GM19372 (cell line): ENCODE data around the gene AURKAIP1.

Experiments
- ATAC-seq: cut with Tn5 transposase; IDR thresholded peaks from one replicate; pipeline ENCODE4 v1.9.1; 2021; ENCODE audit warnings: mild to moderate bottlenecking, low read depth, moderate library complexity; ENCODE audit not compliant: unreplicated experiment

The AURKAIP1 gene

DNA sequence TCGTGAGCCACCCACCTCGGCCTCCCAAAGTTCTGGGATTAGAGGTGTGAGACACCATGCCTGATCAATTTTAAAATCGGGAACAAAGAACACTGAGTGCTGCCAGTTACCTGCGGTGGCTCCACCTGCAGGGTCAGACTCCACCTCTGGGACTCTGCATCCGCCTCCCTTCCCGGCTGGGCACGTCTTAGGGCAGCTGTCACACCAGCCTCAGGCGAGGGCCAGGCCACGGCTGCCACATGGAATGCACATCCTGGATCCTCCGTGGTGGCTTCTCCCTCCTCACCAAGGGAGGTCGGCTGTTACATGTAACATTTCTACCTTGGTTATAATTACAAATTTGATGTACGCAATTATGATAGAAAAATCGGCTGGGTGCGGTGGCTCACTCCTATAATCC, 10.7 kb downstream of the AURKAIP1 start:
- ATAC-seq: no peak

- no peak for ATAC-seq
These were observed 13.0 kb downstream of the AURKAIP1 start for GRCh38 chr1:1361982-1362423.

GRCh38 chr1:1361233-1361981, 13.6 kb downstream of the AURKAIP1 start:
- ATAC-seq: no peak

DNA sequence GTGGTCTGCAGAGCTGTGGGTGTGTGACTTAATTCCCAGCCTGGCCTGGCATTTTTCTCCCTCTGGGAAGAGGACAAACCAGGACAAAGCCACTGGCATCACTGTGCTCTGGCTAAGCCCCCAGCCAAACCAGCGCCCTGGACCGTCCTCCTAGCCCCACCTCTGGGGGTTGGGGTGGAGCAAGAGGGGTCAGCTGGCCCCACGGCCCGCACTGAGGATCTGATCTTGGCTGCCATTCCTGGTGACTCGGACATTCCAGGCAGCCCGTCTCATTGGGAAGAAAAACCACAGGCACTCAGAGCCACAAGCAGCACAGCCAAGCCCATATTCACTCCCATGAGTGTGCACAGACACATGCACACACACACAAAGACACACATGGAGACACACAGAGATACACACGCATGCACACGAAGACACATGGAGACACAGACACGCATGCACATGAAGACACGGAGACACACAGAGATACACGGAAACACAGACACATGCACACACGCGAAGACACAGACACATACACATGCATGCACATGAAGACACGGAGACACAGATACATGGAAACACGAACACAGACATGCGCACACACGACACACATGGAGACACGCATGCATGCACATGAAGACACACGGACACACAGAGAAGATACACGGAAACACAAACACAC, 14.4 kb downstream of the AURKAIP1 start:
- ATAC-seq: no peak

DNA sequence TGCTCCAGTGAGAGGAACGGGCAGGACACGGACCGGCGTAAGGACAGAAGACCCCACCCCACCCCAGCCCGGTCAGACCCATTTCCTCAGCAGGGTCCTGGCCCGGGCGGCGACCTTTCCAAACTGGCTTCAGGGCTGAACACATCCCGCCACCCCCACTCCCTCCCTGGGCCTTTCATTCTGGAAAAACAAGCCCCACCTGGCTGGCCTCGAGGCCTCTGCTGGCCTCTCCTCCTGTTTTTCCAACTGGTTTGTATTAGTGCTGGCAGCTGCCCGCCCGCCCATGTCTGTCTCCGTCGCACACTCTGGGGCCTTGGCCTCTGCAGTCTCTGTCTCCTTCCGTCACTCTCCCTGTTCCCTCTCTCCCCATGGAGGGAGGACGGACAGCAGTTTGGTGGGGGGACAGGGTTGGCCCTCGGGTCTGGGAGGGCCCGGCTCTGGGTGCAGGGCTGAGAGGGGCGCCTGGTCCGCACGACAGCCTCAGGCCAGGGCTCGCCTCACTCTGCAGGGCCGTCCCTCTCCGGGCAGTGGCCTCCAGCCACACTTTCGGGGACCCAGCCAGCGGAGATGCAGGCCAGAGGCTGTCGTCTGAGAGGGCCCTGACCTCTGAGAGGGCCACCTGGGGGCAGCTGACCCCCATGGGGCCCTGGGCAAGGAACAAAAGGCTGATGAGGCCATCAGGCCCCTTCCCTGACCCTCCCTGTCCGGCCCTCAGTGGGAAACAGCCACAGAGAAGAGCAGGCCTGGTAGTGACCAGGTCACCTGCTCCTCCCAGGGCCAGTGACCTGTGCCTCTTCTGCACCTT, 15.1 kb downstream of the AURKAIP1 start:
- ATAC-seq: no peak

DNA sequence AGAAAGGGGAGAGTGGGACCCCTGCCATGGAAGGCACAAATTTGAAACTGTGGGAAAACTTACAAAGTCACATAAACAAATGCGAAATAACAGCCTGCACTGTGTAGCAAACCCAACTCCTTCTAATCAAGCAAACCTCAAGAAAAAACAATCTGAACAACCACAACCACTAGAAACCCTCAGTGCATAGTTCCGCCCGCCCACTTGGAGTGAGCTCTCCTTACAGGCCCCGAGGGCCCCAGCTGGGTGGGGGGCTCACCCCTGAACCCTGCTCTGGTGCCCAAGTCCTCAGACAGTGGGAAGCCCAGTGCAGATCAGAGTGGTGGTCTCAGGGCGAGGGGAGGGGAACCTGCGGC, 15.7 kb downstream of the AURKAIP1 start:
- no peak for ATAC-seq

DNA sequence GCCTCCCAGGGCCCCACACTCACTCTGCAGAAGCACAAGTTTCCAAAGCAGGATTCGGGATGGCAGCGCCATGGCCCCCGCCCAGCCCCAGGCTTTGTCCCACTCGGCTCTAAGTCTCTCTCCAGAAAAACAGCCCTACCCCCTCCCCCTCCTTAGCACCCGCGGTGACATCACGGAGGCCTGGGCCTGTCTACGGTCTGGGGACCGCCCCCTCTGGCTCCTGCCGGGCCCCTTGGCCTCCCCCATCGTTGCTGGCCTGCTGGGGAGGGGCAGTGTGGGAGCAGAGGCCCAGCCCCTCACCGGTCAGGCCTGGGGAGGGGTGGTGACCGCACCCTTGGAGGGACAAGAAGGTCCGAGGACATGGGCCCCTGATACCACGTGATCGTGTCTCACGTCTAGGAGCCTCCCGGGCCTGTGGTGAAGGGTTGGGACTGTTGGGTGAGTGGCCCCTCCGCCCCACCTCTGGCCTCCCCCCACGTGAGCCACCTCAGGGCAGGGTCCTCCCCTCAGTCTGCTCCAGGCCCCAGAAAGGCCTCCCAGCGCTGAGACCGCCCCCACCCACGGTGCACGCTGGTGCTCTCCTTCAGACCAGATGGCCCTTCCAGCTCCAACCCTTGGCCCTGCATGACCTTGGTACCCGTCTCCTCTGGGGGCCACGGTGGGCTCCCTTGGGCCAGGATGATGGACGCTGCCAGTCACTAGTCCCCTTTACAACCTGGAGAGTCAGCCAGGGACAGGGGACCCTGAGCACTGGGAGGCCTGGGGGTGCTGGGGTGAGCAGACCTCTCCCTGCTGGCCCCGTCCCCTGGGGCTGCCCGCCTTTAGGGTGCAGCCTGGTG, 16.4 kb downstream of the AURKAIP1 start, which contains the start of gene MXRA8:
Gene MXRA8 (minus strand): TSS at position 123 of the 839 bp plus-strand sequence. CDS start 51 bp downstream, at position 72.
- no peak for ATAC-seq

GRCh38 chr1:1357871-1358432, 17.1 kb downstream of the AURKAIP1 start:
- ATAC-seq: no peak

- no peak for ATAC-seq
These were observed 18.1 kb downstream of the AURKAIP1 start for GRCh38 chr1:1356796-1357401.

- ATAC-seq: no peak
These were observed 18.7 kb downstream of the AURKAIP1 start for GRCh38 chr1:1356166-1356795.

DNA sequence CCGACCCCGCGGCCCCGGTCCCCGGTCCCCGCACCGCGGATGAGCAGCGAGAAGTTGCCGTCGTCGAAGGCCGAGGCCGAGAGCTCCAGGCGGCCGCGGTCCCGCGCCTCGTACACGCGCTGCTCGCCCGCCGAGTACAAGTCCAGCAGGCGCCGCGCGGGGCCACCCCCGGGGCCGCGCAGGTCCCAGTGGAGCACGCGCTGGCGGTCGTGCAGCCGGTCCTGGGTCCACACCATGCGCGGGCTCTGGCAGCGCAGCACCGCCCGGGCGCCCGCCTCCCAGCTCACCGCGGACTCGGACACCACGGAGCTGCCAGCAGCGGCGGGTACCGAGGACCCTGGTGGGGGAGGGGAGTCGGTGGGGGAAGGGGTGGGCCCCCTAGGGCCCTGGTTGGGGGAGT, 19.6 kb downstream of the AURKAIP1 start:
- no peak for ATAC-seq

GRCh38 chr1:1354271-1355247, 20.4 kb downstream of the AURKAIP1 start:
- ATAC-seq: no peak

- ATAC-seq: no peak
These were observed 21.4 kb downstream of the AURKAIP1 start for GRCh38 chr1:1353389-1354151.

DNA sequence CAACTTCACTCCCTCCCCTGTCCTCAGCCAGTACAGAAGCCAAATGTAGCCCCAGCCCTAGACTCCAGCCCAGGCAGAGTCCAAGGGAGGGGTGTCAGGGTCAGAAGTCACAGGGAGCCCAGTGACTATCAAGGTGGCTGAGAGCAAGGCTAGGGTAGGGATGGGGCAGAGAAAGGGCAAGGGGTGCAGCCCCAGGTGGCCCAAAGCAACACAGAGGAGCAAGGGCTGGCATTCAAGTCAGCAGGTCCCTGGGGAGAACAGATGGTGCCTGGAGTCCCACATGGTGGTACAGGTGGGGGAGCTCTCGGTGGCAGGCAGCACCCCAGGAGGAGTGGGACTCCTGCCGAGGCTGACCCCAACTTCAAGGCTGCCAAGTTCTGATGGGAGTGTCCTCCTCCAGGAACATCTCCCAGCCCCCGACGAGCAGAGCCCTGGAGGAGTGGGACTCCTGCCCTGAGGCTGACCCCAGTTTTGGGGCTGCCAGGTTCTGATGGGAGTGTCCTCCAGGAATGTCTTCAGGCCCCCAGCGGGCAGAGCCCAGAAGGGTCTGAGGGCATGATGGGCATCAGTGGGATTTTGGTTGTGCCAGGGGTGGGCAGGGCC, 22.1 kb downstream of the AURKAIP1 start:
- no peak for ATAC-seq

- ATAC-seq: no peak
These were observed 23.2 kb downstream of the AURKAIP1 start for GRCh38 chr1:1351511-1352427.
